NCI-H2029 treated with DMSO at 0.1 percent for 48 hours (cell line): ENCODE results near the gene SESN2.

Source experiments
- DNase-seq: peaks from one replicate; lab custom pipeline; 2025; lab: John Stamatoyannopoulos, UW

SESN2 gene

DNA sequence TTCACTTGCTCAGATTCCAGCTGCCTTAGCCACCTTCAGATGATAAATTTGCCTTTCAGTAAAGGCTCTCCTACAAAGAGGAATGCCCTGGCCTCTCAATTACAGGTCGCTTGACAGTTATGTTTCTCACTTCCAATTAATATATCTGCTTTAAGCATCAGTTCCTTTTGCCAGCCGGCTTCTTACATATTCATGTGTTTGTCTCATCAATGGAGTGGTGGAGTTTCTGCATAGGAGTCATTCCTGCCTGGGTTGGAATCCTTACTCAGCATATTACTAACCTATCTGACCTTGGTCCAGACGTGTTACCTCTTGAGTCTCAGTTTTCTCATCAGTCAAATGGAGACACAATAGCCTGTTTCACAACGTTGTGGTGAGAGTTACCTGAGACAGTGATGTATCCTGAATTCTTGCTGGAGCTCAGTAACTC, 9.4 kb upstream of the SESN2 start:
- DNase-seq: no peak

DNA sequence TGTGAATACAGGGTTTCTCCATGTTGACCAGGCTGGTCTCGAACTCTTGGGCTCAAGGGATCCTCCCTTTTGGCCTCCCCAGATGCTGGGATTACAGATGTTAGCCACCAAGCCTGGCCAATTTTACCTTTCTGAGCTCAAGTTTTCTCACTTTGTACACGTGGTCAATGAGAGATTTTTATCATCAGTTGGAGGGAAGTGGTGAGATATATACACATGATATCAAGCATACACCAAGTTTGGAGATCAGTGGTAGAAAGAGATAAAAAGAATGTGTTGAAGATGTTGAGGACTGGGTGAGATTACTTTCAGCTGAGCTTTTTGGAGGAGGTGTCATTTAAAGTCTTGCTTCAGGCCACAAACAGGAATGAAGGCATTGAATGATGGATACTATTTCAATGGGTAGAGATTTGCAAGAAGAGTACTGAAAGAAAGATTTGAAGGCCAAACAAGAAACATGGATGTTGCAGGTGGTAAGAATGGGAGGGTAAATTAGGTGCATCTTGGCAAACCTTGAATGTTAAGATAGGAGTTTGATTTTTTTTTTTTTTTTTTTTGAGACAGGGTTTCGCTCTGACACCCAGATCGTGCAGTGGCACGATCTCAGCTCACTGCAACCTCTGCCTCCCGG, 3.0 kb upstream of the SESN2 start:
- DNase-seq: no peak

DNA sequence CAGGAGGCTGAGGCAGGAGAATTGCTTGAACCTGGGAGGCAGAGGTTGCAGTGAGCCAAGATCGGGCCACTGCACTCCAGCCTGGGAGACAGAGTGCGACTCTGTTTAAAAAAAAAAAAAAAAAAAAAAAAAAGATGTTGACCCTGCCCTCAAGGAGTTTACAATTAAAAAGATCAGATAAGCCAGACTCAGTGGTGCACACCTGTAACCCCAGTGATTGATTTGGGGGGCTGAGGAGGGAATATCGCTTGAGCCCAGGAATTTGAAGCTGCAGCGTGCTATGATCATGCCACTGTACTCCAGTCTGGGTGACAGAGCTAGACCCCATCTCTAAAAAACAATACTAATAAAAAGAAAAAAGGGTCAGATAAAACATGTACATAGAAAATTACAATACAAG, 1.6 kb upstream of the SESN2 start:
- DNase-seq: no peak

GRCh38 chr1:28258628-28259251, 578 bp upstream of the SESN2 start:
- DNase-seq: no peak

DNA sequence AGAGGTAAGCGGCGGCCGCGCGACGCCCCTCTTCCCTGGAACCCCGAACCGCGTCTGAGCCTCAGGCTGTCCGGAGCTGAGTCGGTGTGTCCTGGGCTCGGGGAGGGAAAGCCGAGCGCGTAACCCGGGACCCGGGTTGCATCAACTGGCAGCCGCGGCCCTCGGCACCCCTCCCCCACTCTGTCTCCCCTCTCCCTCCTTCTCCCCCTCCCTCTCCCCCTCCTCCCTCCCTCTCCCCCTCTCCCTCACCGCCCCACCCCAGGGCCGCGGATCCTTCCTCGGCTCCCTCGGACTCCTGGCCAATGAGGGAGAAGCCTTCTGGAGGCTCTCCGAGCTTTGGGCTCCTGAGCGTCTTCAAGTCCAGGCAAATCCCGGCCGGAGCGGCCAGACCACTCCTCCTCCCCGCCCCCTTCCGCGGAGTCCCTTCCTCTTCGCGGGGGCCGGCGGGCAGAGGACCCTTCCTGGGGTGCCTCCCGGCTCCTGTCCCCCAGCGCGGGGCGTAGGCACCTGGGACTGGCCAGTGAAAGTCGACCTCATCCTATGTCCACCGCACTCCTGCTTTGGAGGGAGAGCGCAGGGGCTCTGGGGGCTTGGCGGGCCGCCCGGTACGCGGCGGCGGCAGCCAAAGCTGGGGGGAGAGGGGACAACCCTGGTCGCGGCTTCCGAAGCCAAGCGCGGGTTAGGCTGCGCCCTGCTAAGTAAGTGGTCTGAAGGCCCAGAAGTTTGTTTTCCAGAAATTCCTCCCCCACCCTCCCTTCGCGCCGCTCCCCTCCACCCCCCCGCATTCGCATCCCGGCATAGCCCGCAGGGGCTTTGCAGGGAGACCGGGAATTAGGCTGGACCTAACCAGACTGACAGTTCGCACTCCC, 850 bp downstream of the SESN2 start:
- DNase-seq: no peak

DNA sequence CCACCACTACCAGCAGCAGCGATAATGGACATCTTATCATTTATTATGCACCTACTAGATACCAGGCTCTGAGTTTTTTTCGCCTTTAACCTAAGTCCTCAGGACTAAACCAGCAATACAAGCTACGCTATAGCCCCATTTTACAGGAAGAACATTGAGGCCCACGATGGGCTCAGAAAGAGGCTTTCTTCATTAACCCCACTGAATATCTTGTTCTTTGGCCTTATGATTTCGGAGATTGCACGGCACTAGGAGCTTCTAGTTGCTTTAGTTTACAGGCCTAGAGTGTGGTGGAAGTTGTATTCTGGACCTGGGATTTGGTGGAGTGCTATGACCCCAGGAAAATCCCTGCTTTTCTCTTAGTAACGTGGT, 1.5 kb downstream of the SESN2 start:
- DNase-seq: no peak

DNA sequence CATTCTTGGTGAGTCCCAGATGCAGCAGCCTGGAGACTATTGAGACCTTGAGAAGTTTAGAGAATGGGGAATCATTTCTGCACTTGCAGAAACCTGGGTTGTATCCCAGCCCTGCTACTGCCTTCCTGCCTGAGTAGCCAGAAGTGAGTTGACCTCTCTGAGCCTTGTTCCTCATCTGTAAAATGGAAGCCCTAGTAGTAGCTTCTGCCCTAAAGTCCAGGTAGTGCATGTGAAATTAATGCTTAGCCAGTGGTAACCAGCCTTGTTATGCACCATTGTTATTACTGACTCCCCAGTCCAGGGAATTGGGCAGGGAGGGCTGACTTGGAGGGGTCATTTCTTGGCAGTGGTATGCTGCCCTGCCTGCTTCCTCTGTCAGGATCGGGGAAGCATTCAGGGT, 5.6 kb downstream of the SESN2 start:
- DNase-seq: no peak

DNA sequence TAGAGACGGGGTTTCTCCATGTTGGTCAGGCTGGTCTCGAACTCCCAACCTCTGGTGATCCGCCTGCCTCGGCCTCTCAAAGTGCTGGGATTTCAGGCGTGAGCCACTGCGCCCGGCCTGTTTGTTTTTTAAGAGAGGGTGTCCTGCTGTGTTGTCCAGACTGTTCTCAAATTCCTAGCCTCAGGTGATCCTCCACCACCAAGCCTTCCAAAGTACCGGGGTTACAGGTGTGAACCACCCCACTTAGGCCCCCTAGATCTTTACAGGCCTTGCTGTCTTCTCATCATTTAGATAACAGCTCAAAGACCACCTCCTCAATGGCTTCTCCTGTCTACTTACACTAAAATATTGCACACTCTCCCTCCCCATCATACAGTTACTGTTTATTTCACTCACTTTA, 6.3 kb downstream of the SESN2 start:
- DNase-seq: no peak

DNA sequence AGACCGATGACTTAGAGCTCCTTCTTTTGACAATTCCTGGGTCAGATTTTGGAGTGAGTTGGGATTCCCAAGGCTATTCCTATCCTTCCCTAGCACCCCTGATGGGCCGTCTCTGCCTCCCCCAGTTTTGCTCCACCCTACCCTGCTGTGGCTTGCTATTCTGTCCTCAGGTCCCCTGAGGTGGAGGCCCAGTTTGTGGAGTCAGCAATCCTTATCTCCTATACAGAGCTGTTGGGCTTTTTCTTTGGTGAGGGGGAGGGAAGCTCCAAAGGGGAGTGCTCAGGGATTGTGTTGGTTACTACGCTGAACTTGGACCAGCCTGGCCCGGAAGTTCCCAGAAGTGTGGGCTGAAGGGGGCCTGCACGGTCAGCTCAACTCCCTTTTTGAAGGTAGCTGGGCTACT, 7.6 kb downstream of the SESN2 start:
- DNase-seq: no peak

- no peak for DNase-seq
These were observed 8.3 kb downstream of the SESN2 start for GRCh38 chr1:28267633-28268032.

DNA sequence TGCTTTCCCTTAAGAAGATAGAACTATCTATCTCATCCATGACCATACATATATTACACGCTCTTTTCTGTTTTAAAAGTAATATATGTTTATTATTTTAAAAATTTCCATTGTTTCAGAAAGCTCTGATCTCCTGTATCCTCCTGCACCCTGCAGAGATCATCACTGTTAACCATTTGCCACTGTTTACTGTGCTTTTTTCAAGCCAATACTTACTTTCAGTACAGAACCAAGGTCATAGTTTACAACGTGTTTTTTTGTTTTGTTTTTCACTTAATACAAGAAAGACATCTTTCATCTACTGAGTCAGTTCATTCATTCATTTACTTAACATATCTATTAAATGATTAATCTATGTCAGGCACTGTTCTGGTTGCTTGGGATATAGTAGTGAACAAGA, 10.2 kb downstream of the SESN2 start:
- no peak for DNase-seq

GRCh38 chr1:28272215-28272852, 13.0 kb downstream of the SESN2 start:
- DNase-seq: no peak

- DNase-seq: no peak
These were observed 14.0 kb downstream of the SESN2 start for GRCh38 chr1:28273216-28273860.

GRCh38 chr1:28278763-28279162, 19.4 kb downstream of the SESN2 start:
- no peak for DNase-seq

DNA sequence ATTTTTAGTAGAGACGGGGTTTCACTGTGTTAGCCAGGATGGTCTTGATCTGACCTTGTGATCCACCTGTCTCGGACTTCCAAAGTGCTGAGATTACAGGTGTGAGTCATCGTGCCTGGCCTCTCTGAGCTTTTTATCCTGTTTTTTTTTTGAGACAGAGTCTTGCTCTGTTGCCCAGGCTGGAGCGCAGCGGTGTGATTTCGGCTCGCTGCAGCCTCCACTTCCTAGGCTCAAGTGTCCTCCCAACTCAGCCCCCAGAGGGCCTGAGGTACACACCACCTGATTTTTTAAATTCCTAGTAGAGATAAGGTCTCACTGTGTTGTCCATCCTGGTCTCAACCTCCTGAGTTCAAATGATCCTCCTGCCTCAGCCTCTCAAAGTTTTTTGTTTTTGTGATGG, 20.4 kb downstream of the SESN2 start:
- DNase-seq: no peak

GRCh38 chr1:28280501-28280900, 21.2 kb downstream of the SESN2 start:
- DNase-seq: no peak

GRCh38 chr1:28280977-28281381, 21.7 kb downstream of the SESN2 start:
- DNase-seq: no peak

- DNase-seq: no peak
These were observed 22.5 kb downstream of the SESN2 start for GRCh38 chr1:28281608-28282425.

GRCh38 chr1:28282426-28283407, 23.4 kb downstream of the SESN2 start:
- DNase-seq: no peak

GRCh38 chr1:28286111-28286510, 26.8 kb downstream of the SESN2 start:
- DNase-seq: no peak
